H9 (cell line): Measurements from ENCODE around the gene IRAK4. TPM values are rescaled to one million over a fixed set of nuclear protein-coding genes. Genes with fewer than 3 reads are reported as not detected.

Experiments
- DNase-seq: peaks from one replicate; pipeline ENCODE4 v3.0.0-alpha.2; 2017
- H2AFZ ChIP-seq: one replicate; pipeline ENCODE4 v1.6.1; 2013; ENCODE audit warnings: mild to moderate bottlenecking, low read length, control low read depth, moderate library complexity
- H2AK5ac ChIP-seq: 2 replicates; pipeline ENCODE4 v1.6.1; 2013; ENCODE audit warnings: low read length, control low read depth, mixed read lengths; ENCODE audit not compliant: insufficient read length
- H2BK120ac ChIP-seq: one replicate; pipeline ENCODE4 v1.6.1; 2013; ENCODE audit warnings: low read depth, mild to moderate bottlenecking, low read length, control low read depth, inconsistent platforms; ENCODE audit not compliant: poor library complexity, severe bottlenecking
- H2BK12ac ChIP-seq: 2 replicates; pipeline ENCODE4 v1.6.1; 2013; ENCODE audit warnings: low read length, control low read depth, mixed read lengths, low read depth; ENCODE audit not compliant: insufficient read length
- H2BK15ac ChIP-seq: 2 replicates; pipeline ENCODE4 v1.6.1; 2013; ENCODE audit warnings: low read depth, low read length, control low read depth
- H2BK20ac ChIP-seq: one replicate; pipeline ENCODE4 v1.6.1; 2013; ENCODE audit warnings: low read depth, mild to moderate bottlenecking, low read length, control low read depth, inconsistent platforms; ENCODE audit not compliant: poor library complexity, severe bottlenecking
- H2BK5ac ChIP-seq: 2 replicates; pipeline ENCODE4 v1.6.1; 2013; ENCODE audit warnings: low read length, control low read depth, mixed read lengths; ENCODE audit not compliant: insufficient read length
- H3K14ac ChIP-seq: 2 replicates; pipeline ENCODE4 v1.6.1; 2013; ENCODE audit warnings: low read length, control low read depth; ENCODE audit not compliant: insufficient read depth
- H3K18ac ChIP-seq: 2 replicates; pipeline ENCODE4 v1.6.1; 2013; ENCODE audit warnings: low read depth, mild to moderate bottlenecking, mixed read lengths, low read length, control low read depth; ENCODE audit not compliant: insufficient read length
- H3K23ac ChIP-seq: 2 replicates; pipeline ENCODE4 v1.6.1; 2013; ENCODE audit warnings: low read length, control low read depth, mixed read lengths, low read depth; ENCODE audit not compliant: insufficient read length
- H3K23me2 ChIP-seq: 2 replicates; pipeline ENCODE4 v1.6.1; 2013; ENCODE audit warnings: low read depth, mild to moderate bottlenecking, mixed read lengths, low read length, control low read depth; ENCODE audit not compliant: insufficient read length, poor library complexity, severe bottlenecking
- H3K27ac ChIP-seq: 2 replicates; pipeline ENCODE4 v1.5.1; 2013; ENCODE audit warnings: low read length, control low read depth, mixed read lengths, low read depth; ENCODE audit not compliant: insufficient read length
- H3K27me3 ChIP-seq: 2 replicates; pipeline ENCODE4 v1.6.1; 2013; ENCODE audit warnings: low read length, control low read depth, inconsistent platforms; ENCODE audit not compliant: insufficient read depth
- H3K4ac ChIP-seq: 2 replicates; pipeline ENCODE4 v1.6.1; 2013; ENCODE audit warnings: low read depth, mild to moderate bottlenecking, control low read depth, inconsistent platforms, low read length, moderate library complexity
- H3K4me1 ChIP-seq: 2 replicates; pipeline ENCODE4 v1.6.1; 2013; ENCODE audit warnings: low read length, control low read depth, inconsistent platforms; ENCODE audit not compliant: insufficient read depth
- H3K4me2 ChIP-seq: 2 replicates; pipeline ENCODE4 v1.6.1; 2013; ENCODE audit warnings: low read length, control low read depth, mixed read lengths; ENCODE audit not compliant: insufficient read length, insufficient read depth
- H3K56ac ChIP-seq: 2 replicates; pipeline ENCODE4 v1.6.1; 2013; ENCODE audit warnings: low read depth, mild to moderate bottlenecking, mixed read lengths, low read length, control low read depth; ENCODE audit not compliant: insufficient read length
- H3K79me1 ChIP-seq: 2 replicates; pipeline ENCODE4 v1.6.1; 2013; ENCODE audit warnings: low read depth, mild to moderate bottlenecking, moderate library complexity, low read length, control low read depth, inconsistent platforms; ENCODE audit not compliant: insufficient read depth, poor library complexity, severe bottlenecking
- H3K79me2 ChIP-seq: 2 replicates; pipeline ENCODE4 v1.6.1; 2013; ENCODE audit warnings: low read length, control low read depth, inconsistent platforms; ENCODE audit not compliant: insufficient read depth
- H3K9ac ChIP-seq: 2 replicates; pipeline ENCODE4 v1.6.1; 2013; ENCODE audit warnings: low read length, control low read depth, mixed read lengths; ENCODE audit not compliant: insufficient read length; ENCODE audit errors: extremely low read depth
- H3K9me3 ChIP-seq: one replicate; pipeline ENCODE4 v1.6.1; 2013; ENCODE audit warnings: low read depth, low read length, inconsistent platforms; ENCODE audit not compliant: control insufficient read depth
- H3T11ph ChIP-seq: one replicate; pipeline ENCODE4 v1.6.1; 2013; ENCODE audit warnings: mild to moderate bottlenecking, low read length, control low read depth, inconsistent platforms
- H4K20me1 ChIP-seq: one replicate; pipeline ENCODE4 v1.6.1; 2013; ENCODE audit not compliant: control insufficient read depth, insufficient read length, insufficient read depth
- H4K5ac ChIP-seq: 2 replicates; pipeline ENCODE4 v1.6.1; 2013; ENCODE audit warnings: low read depth, mild to moderate bottlenecking, mixed read lengths, low read length, control low read depth; ENCODE audit not compliant: insufficient read length
- H4K8ac ChIP-seq: replicated peaks from 2 replicates; pipeline ENCODE4 v1.6.1; 2013; ENCODE audit warnings: low read length, control low read depth, mixed read lengths, low read depth; ENCODE audit not compliant: insufficient read length
- H4K91ac ChIP-seq: 2 replicates; pipeline ENCODE4 v1.6.1; 2013; ENCODE audit warnings: low read depth, mild to moderate bottlenecking, moderate library complexity, mixed read lengths, low read length, control low read depth; ENCODE audit not compliant: insufficient read length
- H3K27ac Mint-ChIP-seq, 3 experiments: 2 replicates in 2 of 3; 3 replicates in 1 of 3; pipeline ENCODE4 v1.8.0; 2020 to 2021; ENCODE audit warnings: mixed read lengths in 3 of 3, mild to moderate bottlenecking in 1 of 3, moderate library complexity in 1 of 3
- H3K27me3 Mint-ChIP-seq: 2 replicates; pipeline ENCODE4 v1.8.0; 2021; ENCODE audit warnings: low read depth, mild to moderate bottlenecking, moderate library complexity, mixed read lengths
- H3K36me3 Mint-ChIP-seq, 3 experiments: 2 replicates in 2 of 3; 3 replicates in 1 of 3; pipeline ENCODE4 v1.8.0; 2020 to 2021; ENCODE audit warnings: low read depth in 3 of 3, mixed read lengths in 3 of 3; ENCODE audit not compliant: insufficient read depth in 1 of 3
- H3K4me1 Mint-ChIP-seq, 2 experiments: 2 replicates each; pipeline ENCODE4 v1.8.0; 2020; ENCODE audit warnings: mixed read lengths in 2 of 2
- H3K4me3 Mint-ChIP-seq, 2 experiments: 2 replicates in 1 of 2; 3 replicates in 1 of 2; pipeline ENCODE4 v1.8.0; 2020 to 2021; ENCODE audit warnings: mild to moderate bottlenecking in 2 of 2, mixed read lengths in 2 of 2, moderate library complexity in 1 of 2
- H3K9me3 Mint-ChIP-seq, 2 experiments: 2 replicates in 1 of 2; 3 replicates in 1 of 2; pipeline ENCODE4 v1.8.0; 2020; ENCODE audit warnings: mild to moderate bottlenecking in 2 of 2, mixed read lengths in 2 of 2, moderate library complexity in 1 of 2
- CTCF ChIP-seq: fragments of 200-600 bp; sonication (generic); conservative IDR thresholded peaks from 3 replicates; pipeline ENCODE4 v1.8.0; 2021; ENCODE audit warnings: antibody characterized with exemption, mild to moderate bottlenecking
- WGBS: extraction: QIAGEN DNeasy Blood & Tissue Kit; methylation state at CpG from one replicate; pipeline ENCODE4 v1.1.7; 2013; ENCODE audit warnings: missing lambda C conversion rate, low lambda C conversion rate, mixed read lengths; ENCODE audit not compliant: insufficient read length; ENCODE audit errors: extremely low coverage; 5-methylcytosine and 5-hydroxymethylcytosine counted together
- total RNA-seq: library from RNA; stranded (reverse); gene quantifications from 2 replicates; pipeline ENCODE4 v1.2.1, GENCODE V29; 2021

The IRAK4 gene
- total RNA-seq, 1 experiment from 2014 or later: 3.0 TPM

- Histone ChIP-seq H3K79me1 (no peaks in the 10 kb centered on the region), H2BK20ac (no peak overlapping the region), H4K91ac (no peak overlapping the region), H4K8ac (no peak overlapping the region), H3K4ac (no peak overlapping the region), H3K9ac (no peak overlapping the region), H2BK5ac (no peak overlapping the region), H3K14ac (no peak overlapping the region), H4K20me1 (no peaks in the 10 kb centered on the region), H3K4me2 (no peak overlapping the region), H3K56ac (no peak overlapping the region), H2AK5ac (no peak overlapping the region), H2BK12ac (no peak overlapping the region), H3K27ac (no peak overlapping the region), H2BK120ac (no peak overlapping the region), H3T11ph (no peak overlapping the region), H2BK15ac (no peak overlapping the region), H3K23me2 (no peaks in the 10 kb centered on the region), H4K5ac (no peak overlapping the region), H3K27me3 (no peaks in the 10 kb centered on the region), H3K18ac (no peak overlapping the region), H3K23ac (no peak overlapping the region), H2AFZ (no peak overlapping the region), H3K4me1 (no peaks in the 10 kb centered on the region), H3K79me2 (no peaks in the 10 kb centered on the region), H3K9me3 (no peaks in the 10 kb centered on the region)
- Mint-ChIP-seq H3K36me3 (peaks cover 0 to 6% (median 2%) of the 10 kb centered on the region in 3 experiments; a peak in 3 of 7 replicates), H3K4me1 (peaks cover 5% of the 10 kb centered on the region in 2 experiments), H3K9me3 (peaks cover 0 to 3% of the 10 kb centered on the region in 2 experiments; a peak in 1 of 5 replicates), H3K4me3 (no peak overlapping the region), H3K27me3 (no peaks in the 10 kb centered on the region), H3K27ac (no peak overlapping the region)
- no peak for DNase-seq
- TF ChIP-seq CTCF: no peak
- no CpG with 5 or more reads among the region's 1 CpG for WGBS
These were observed 30.1 kb upstream of the IRAK4 start for GRCh38 chr12:43728698-43729097.
